Activated CD4-positive, CD25-positive, alpha-beta regulatory T cell (primary cell): ENCODE measurements around the gene FOXP1.

Source experiments
- DNase-seq, 4 experiments: peaks; one replicate each; lab custom pipeline; 2025; lab: John Stamatoyannopoulos, UW

The FOXP1 gene

GRCh38 chr3:71425491-71426071 lies 157.9 kb downstream of the FOXP1 start:
- no peak for DNase-seq

- DNase-seq, result no peak
These were observed 160.2 kb downstream of the FOXP1 start for GRCh38 chr3:71423151-71423906.

- no peak for DNase-seq
These were observed 161.5 kb downstream of the FOXP1 start for GRCh38 chr3:71421820-71422566.

- no peak for DNase-seq
These were observed 162.1 kb downstream of the FOXP1 start for GRCh38 chr3:71421475-71421819.

GRCh38 chr3:71419369-71419768 lies 164.2 kb downstream of the FOXP1 start:
- no peak for DNase-seq

- no peak for DNase-seq
These were observed 165.7 kb downstream of the FOXP1 start for GRCh38 chr3:71417791-71418190.

GRCh38 chr3:71416876-71417275 lies 166.7 kb downstream of the FOXP1 start:
- DNase-seq, result peak in 1 of 4 experiments; percentile 10

GRCh38 chr3:71415681-71416122 lies 167.8 kb downstream of the FOXP1 start:
- DNase-seq, result no peak

- no peak for DNase-seq
These were observed 169.2 kb downstream of the FOXP1 start for GRCh38 chr3:71414189-71414927.

GRCh38 chr3:71413572-71413971 lies 170.0 kb downstream of the FOXP1 start:
- DNase-seq, result no peak

- no peak for DNase-seq
These were observed 174.2 kb downstream of the FOXP1 start for GRCh38 chr3:71409352-71409751.

- DNase-seq, result no peak
These were observed 174.6 kb downstream of the FOXP1 start for GRCh38 chr3:71408903-71409302.

- no peak for DNase-seq
These were observed 175.7 kb downstream of the FOXP1 start for GRCh38 chr3:71407823-71408222.

- no peak for DNase-seq
These were observed 176.3 kb downstream of the FOXP1 start for GRCh38 chr3:71406972-71407810.

- no peak for DNase-seq
These were observed 180.6 kb downstream of the FOXP1 start for GRCh38 chr3:71402911-71403310.

GRCh38 chr3:71402280-71402679 lies 181.2 kb downstream of the FOXP1 start:
- DNase-seq, result no peak

- DNase-seq, result no peak
These were observed 181.8 kb downstream of the FOXP1 start for GRCh38 chr3:71401695-71402231.

GRCh38 chr3:71400986-71401451 lies 182.5 kb downstream of the FOXP1 start:
- DNase-seq, result no peak

GRCh38 chr3:71399478-71399877 lies 184.1 kb downstream of the FOXP1 start:
- DNase-seq, result no peak

- no peak for DNase-seq
These were observed 185.2 kb downstream of the FOXP1 start for GRCh38 chr3:71398157-71398836.
